ENCODE measurements around the gene SMPDL3B. TPM values are rescaled to one million over a fixed set of nuclear protein-coding genes. Genes with fewer than 3 reads are reported as not detected.
A peak's percentile ranks its signal among the peaks of the same experiment; 100 is the strongest.

Gene SMPDL3B
- total and polyA plus RNA-seq, 8 donors: 0.89 to 73.6 (median 8.0) TPM; not detected in 1

GRCh38 chr1:27973771-27974416 is 39.1 kb downstream of the SMPDL3B start:
- WGBS, 5 donors: 74 to 81% (median 76%) methylated on average over 4 of the region's 4 CpGs

GRCh38 chr1:27974417-27974781 is 39.6 kb downstream of the SMPDL3B start:
- intact Hi-C loops (cut with DNase I; ENCODE audit: low total_unique reads): loop anchor here (10.0 kb wide), 1 partner anchor 110 kb away; no protein-coding TSS in a partner anchor
- Histone ChIP-seq H3K27me3 (no peaks in the 10 kb centered on the region), H3K27ac (no peak overlapping the region), H3K4me3 (no peak overlapping the region), H3K9me3 (no peaks in the 10 kb centered on the region), H3K4me1 (peaks cover 0 to 33% (median 19%) of the 10 kb centered on the region in 4 donors), H3K36me3 (peaks cover 6 to 59% (median 48%) of the 10 kb centered on the region in 4 donors)
- no peak for TF ChIP-seq POLR2A (IDR thresholded peaks at IDR 0.05)
- no peak for TF ChIP-seq POLR2AphosphoS5 (IDR thresholded peaks at IDR 0.05)
- no peak for TF ChIP-seq EP300 (IDR thresholded peaks at IDR 0.05)
- TF ChIP-seq CTCF (IDR thresholded peaks at IDR 0.05): no peak
- no peak for DNase-seq

More at GRCh38 chr1:27973771-27974416, 39.1 kb downstream of the SMPDL3B start:
- peaks cover 0 to 29% (median 17%) of the 10 kb centered on the region in 4 donors for H3K4me1 ChIP-seq
- H3K27me3 ChIP-seq: no peaks in the 10 kb centered on the region
- TF ChIP-seq CTCF (IDR thresholded peaks at IDR 0.05) (no peak), EP300 (IDR thresholded peaks at IDR 0.05) (no peak), POLR2AphosphoS5 (IDR thresholded peaks at IDR 0.05) (no peak), POLR2A (IDR thresholded peaks at IDR 0.05) (no peak)
- intact Hi-C loops (cut with DNase I; ENCODE audit: low total_unique reads): loop anchor here (10.0 kb wide), 1 partner anchor 109 kb away; no protein-coding TSS in a partner anchor
- no peak overlapping the region for H3K4me3 ChIP-seq
- no peaks in the 10 kb centered on the region for H3K9me3 ChIP-seq
- no peak for DNase-seq
- H3K27ac ChIP-seq: no peak overlapping the region
- peaks cover 6 to 59% (median 49%) of the 10 kb centered on the region in 4 donors for H3K36me3 ChIP-seq

GRCh38 chr1:27979151-27979858 is 44.5 kb downstream of the SMPDL3B start:
- Histone ChIP-seq H3K27ac (peak overlapping the region in 1 of 5 donors; percentile 19), H3K36me3 (peaks cover 6 to 45% (median 37%) of the 10 kb centered on the region in 4 donors), H3K4me3 (no peak overlapping the region), H3K27me3 (no peaks in the 10 kb centered on the region), H3K9me3 (no peaks in the 10 kb centered on the region), H3K4me1 (peaks cover 0 to 15% (median 7%) of the 10 kb centered on the region in 4 donors)
- intact Hi-C loops (cut with DNase I; ENCODE audit: low total_unique reads): loop anchor here (10.0 kb wide), 1 partner anchor 115 kb away; no protein-coding TSS in a partner anchor
- DNase-seq: peak in 1 of 2 donors; percentile 79
- TF ChIP-seq CTCF (IDR thresholded peaks at IDR 0.05) (peak in 5 of 7 experiments; percentile 15 to 64 (median 50)), POLR2AphosphoS5 (IDR thresholded peaks at IDR 0.05) (peak in 1 of 3 donors; percentile 72), POLR2A (IDR thresholded peaks at IDR 0.05) (no peak)
- WGBS, 5 donors: 53 to 87% (median 79%) methylated on average over 1 of the region's 1 CpG

- no peak overlapping the region for H3K27ac ChIP-seq
- no peak overlapping the region for H3K4me3 ChIP-seq
- H3K36me3 ChIP-seq: peaks cover 6 to 44% (median 33%) of the 10 kb centered on the region in 4 donors
- TF ChIP-seq POLR2AphosphoS5 (IDR thresholded peaks at IDR 0.05) (no peak), CTCF (IDR thresholded peaks at IDR 0.05) (no peak), POLR2A (IDR thresholded peaks at IDR 0.05) (no peak), EP300 (IDR thresholded peaks at IDR 0.05) (no peak)
- no peaks in the 10 kb centered on the region for H3K9me3 ChIP-seq
- H3K27me3 ChIP-seq: no peaks in the 10 kb centered on the region
- no peak for DNase-seq
- 2 to 24% (median 15%) methylated on average over 2 of the region's 2 CpGs for WGBS, 5 donors
- peaks cover 0 to 13% (median 5%) of the 10 kb centered on the region in 4 donors for H3K4me1 ChIP-seq
- intact Hi-C loops (cut with DNase I; ENCODE audit: low total_unique reads): loop anchor here (10.0 kb wide), 1 partner anchor 115 kb away; no protein-coding TSS in a partner anchor
These were observed 45.0 kb downstream of the SMPDL3B start for GRCh38 chr1:27979859-27980201.

Data from stomach (tissue), 9 donors.